ENCODE data around the gene WASHC4.
"Not testable (repeated sequence)": the region's sequence is repeated elsewhere in the genome, so short reads cannot be mapped to it uniquely, and the experiment has no call there.

Gene WASHC4

DNA sequence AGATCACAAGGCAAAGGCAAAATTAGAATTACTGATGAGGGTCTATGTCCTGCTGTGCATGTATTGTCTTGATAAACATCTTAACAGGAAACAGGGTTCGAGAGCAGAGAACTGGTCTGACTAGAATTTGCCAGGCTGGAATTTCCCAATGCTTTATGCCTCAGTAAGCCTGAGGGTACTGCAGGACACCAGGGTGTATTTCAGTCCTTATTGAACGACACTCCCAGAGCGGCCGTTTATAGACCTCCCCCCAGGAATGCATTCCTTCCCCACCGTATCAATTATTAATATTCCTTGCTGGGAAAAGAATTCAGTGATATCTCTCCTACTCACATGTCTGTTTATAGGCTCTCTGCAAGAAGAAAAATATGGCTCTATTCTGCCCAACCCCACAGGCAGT is 12.2 kb upstream of the WASHC4 start:
- DNase-seq: not testable (repeated sequence)

DNA sequence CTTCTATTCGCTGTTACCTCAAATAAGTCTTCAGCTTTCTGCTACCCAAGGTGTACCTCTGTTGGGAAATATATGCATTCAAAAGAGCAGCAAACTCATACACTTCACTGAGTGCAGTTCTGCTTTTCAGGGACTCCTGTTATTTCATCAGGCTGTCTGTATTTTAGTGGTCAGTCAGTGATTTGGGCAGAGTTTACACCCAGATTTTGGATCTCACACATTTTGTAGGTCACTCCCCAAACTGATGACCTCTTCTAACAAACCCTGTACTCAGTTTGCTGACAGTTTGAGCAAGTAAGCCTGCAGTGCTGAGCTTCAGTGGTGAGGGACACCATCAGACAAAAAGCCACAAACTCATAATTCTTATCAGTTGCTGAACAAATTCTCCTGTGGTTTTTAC is 8.2 kb upstream of the WASHC4 start:
- peak; percentile 15 for DNase-seq

DNA sequence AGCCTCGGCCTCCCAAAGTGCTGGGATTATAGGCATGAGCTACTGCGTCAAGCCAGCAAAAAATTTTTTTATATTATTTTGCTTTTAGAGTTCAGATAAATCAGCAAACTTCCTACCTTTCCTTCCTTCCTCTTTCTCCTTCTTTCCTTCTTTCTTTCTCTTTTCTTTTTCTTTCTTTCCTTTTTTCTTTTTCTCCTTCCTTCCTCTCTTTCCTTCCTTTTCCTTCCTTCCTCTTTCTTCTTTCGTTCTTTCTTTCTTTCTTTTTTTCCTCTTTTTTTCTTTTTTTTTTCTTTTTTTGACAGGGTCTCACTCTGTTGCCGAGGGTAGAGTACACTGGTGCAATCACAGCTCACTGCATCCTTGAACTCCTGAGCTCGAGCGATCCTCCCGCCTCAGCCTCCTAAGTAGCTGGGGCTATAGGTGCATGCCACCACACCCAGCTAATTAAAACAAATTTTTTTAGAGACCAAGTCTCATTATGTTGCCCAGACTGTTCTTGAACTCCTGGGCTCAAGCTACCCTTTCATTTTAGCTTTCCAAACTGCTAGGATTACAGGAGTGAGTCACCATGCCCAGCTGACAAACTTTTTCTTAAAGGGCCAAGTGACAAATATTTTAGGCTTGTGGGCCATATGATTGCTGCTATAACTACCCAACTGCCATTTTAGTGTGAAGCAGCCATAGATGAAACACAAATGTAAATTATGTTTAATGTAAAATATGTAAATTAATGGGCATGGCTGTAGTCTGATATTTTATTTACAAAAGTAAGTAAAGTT is 7.1 kb upstream of the WASHC4 start:
- DNase-seq: no peak

DNA sequence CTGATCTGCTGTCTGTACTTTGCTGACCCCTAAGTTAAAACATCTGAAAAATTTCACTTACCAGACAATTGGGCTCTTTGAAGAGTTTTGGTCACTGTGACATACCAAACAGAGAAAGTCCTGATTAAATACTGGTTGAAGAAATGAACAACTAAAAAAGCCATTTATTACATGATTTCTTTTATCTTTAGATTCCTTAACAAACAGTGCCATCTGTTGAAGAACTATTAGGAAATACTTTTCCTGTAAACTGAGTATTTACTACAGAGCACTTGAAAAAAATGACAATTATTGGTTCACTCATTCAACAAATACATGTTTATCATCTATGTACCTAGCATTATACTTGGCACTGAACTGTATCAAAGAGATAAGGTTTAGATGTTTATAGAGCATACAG is 6.5 kb upstream of the WASHC4 start:
- DNase-seq: no peak

DNA sequence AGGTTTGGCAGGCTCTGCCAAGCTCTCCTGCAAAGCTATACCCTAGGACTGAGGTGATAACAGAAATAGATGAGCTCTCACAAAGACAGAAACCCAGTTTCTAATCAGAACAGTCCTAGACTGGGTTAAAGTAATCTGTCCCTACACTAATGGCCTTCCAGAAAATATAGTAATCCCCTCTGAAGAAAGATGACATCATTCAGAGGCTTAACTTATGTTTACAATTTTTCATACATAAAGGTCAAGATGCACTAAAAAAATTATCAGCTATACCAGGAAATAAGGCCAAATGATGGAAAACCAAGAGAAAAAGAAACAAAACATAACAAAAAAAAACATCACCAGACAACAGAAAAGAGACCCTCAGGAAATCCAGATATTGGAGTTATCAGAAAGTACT is 4.9 kb upstream of the WASHC4 start:
- DNase-seq: no peak

DNA sequence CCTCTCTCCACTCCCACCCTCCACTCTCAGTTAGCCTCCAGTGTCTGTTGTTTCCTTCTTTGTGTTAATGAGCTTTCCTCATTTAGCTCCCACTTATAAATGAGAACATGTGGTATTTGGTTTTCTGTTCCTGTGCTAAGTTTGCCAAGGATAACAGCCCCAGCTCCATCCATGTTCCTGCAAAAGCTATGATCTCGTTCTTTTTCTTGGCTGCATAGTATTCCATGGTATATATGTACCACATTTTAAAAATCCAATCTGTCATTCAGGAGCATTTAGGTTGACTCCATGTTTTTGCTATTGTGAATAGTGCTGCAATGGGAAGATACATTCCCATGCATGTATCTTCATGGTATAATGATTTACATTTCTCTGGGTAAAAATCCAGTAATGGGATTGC is 2.8 kb upstream of the WASHC4 start:
- no peak for DNase-seq

DNA sequence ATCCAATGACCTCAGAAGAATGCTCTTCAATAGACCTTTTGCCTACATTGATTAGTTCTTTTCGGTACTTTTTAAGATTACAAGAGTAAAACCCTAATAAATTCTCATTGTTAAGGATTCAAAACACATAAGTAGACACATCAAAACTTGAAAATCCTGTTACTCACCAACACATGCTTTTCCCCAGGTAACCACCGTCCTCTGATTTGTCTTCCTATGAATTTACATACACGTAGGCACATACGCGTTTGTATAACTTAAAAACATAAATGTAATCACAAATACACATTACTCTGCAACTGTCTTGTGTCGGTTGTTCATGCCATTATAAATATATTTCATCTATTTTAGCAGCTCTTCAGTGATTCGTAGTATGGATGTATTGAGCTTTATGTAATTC is 910 bp upstream of the WASHC4 start:
- DNase-seq: no peak

DNA sequence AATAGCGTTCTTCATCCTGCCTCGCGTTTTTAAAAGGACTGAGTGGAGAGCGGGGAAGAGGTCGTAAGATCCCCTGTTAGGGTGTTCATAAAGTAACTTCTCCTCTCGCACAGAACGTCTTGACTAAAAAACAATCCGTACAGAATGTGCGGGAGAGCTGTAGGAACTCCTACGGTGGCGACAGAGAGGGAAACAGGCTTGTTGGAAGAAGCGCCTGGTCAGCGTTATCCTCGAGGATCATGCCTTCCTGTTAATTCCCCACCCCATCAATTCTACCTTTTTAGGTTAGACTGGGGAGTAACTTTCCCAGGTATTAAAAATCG is 399 bp upstream of the WASHC4 start:
- DNase-seq: no peak

DNA sequence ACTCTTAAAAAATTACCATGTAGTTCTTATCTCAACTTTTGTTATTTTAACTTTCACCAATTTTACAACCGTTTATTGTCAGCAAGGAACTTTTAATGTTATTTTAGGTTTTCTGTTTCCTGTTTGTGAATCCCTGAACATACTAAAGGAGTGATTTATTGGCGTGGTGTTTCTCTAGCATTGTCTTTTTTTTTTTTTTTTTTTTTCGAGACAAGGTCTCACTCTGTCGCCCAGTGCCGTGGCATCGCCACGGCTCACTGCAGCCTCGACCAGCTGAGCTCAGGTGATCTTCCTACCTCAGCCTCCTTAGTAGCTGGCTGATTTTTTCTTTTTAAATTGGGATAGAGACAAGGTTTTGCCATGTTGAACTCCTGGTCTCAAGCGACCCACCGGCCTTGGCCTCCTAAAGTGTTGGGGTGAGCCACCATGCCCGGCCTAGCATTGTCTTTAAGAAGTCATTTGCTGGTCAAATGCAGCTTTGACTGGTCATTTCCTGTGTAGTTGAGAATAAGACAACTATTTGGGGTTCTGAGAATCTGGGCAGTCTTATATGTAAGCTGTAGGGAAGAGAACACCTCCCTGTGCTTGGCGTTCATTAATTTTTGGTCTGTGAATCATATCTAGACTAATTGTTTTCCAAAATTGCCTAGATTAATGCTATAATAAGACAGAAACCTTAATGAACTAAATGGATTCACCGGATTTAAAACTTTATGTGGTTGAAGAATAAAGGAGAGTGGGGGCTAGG is 2.1 kb downstream of the WASHC4 start:
- DNase-seq: no peak

DNA sequence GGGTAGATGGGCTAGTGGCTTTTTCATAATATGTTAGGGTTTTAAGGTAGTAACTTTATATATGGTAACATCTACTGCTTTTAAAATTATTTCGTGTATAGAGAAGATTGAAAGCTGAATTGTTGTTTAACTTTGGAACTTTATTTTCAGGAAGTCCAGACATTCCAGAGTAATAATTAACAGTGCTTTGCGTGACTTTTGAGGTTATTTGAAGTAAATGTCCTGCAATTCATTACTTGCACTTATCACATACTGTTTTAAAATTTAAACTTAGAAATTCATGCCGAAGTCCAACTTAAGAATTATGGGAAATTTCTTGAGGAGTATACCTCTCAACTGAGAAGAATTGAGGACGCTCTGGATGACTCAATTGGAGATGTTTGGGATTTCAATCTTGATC is 3.3 kb downstream of the WASHC4 start:
- DNase-seq: no peak

DNA sequence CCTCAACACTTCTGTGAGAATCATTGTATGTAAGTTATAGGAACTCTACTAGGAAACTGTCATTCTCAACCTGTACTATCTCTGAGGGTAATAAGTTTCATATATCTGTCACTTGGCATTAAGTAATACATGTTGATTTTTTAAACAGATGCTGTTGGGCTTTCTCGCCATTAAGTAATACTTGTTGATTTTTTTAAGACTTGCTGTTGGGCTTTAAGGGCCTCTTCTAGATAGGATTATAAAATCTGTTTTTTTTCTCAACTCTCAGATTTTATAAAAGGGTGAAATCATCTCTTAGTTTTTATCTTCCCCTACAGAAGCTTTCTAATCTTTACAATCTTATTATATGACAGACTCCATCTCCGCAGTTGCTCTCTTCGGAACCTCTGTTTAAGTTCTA is 5.6 kb downstream of the WASHC4 start:
- no peak for DNase-seq

DNA sequence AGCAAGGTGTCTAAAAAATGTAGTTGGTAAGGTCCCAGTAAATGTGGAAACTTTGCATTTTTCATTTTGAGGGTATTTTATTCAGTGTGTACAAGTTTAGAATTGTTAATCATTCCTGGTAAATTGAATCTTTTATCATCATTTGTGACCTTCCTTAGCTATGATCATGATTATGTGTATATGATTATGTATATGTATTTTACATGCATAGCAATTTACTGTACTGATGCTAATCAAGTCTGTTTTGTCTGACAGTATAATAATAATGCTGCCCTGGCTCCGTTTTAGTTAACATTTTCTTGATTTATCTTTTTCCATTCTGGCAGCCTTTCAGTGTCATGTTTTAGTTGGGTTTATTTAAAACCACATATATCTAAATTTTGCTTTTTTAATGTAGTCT is 9.4 kb downstream of the WASHC4 start:
- no peak for DNase-seq

DNA sequence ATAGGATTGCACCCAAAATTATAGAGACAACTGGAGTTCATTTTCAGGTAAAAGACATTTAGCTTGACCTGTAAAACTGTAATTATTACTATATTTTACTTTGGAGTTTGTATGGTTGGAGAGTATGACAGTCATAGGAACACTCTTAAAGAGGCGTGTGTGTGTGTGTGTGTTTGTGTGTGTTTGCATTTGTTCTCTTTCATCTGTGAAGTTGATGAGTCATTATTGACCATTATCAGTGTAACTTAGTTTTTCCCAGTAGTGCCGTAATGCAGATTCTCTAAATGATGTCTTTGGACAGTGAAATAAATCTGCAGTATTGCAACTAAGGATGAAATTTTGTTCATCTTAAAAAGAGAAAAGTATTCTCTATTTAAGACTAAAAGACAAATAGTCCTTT is 13.0 kb downstream of the WASHC4 start:
- no peak for DNase-seq

DNA sequence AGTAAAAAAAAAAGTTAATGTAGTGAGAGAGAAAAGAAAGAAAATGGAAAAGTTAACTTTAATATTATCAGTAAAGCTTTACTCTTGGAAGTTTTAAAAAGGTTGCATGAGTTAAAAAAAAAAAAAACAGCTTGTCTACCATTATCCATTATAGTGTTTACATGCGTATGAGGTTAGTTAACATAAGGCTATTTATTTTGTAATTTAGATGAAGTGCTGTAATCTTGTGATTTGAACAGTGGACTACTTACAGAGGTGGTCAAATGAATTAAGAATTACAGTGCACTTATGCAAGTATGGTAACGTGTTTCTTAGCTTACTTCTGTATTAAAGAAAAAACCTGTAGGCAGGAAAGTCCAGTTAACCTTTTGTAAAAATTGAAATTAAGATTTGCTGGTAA is 30.7 kb downstream of the WASHC4 start:
- DNase-seq: no peak

DNA sequence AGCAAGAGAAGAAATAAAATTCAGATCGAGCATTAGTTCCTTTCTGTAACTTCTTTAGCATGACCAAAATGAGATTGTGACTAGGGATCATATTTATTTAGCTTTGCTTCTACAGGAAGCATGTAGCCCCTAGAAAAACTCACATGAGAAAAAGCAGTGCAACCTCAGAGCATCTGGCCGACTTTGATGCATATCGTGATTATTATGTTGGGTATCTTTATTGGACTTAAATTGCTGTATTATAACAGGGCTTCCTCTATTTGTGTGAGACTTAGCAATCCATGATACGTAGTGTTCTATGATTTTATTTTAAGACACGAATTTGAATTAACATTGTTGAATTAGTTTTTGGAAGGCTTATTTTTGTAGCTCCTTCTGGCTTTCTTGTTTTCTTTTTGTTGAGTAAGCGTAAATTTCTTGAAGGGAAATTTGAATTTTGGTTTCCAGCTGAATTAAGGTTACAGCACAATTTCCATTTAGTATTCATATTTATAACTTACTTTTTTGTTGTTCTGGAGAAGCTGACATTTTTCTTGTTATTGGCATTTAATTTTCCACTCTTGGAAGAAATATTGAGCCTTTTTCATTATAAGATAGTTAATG is 33.9 kb downstream of the WASHC4 start:
- no peak for DNase-seq

DNA sequence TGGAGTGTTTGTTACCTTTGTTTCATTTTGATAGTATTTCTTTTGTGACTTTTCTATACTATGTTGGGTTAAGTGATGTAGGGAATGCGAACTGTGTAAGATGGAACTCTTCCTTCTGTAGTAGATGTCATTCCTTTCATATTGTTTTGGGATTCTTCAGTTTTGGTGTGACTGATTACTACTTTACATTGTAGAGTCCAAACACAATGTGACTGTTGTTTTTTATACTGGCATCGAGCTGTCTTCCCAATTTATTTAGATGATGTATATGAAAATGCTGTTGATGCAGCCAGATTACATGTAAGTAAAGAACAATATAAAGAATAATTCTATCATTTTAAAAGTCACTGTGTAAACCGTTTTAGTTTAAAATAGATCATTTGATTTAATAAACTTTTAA is 34.7 kb downstream of the WASHC4 start:
- no peak for DNase-seq

DNA sequence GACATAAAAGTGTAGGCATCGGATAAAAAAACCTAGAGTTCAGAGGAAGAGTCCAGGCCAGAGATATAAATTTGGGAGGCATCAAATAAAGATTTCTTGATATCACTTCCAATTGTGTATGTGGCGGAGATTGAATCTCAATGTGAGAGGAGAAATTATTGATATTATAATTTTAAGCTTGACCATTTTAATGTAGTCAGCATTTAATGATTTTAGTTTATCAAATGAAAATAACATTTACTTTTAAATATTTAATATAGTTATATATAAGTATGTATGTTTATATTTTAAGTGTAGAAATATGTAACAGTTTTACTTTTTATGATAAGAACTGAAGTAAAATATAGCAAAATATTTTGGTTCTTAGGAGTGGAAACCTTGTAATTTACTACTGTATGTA is 48.7 kb downstream of the WASHC4 start:
- DNase-seq: no peak

DNA sequence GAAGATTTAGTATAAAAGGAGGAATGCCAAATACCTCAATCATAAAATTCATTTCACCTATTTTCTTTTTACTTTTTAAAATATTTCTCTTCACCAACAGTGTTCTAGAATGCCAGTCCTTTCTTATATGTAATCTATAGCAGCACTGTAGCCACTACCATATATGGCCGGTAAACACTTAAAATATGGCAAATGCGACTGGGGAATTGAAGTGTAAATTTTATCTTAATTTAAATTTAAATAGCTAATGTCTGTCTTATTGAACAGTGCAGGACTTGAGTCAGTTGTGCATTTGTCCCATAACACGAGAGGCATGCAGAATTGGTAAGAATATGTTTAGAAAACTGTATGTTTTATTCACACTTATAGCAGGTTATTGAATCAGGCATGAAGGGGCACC is 50.1 kb downstream of the WASHC4 start:
- no peak for DNase-seq

DNA sequence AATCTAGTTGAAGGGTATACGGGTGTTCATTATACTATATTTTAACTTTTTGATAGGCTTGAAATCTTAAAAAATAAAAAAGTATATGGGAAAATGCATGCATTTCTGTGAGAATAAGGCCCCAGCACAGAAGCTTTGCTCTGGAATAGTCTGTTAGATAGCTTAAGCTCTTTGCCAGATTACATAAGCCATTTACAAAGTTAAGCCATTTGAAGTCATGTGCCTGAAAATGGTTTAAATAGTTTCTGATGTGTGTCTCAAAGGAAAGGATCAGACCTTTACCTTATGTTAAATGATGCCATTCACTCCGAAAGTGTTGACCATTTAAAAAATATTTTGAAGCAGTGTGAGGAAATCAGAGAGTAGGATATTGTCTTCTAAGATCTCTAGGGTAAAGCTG is 51.3 kb downstream of the WASHC4 start:
- DNase-seq: no peak

DNA sequence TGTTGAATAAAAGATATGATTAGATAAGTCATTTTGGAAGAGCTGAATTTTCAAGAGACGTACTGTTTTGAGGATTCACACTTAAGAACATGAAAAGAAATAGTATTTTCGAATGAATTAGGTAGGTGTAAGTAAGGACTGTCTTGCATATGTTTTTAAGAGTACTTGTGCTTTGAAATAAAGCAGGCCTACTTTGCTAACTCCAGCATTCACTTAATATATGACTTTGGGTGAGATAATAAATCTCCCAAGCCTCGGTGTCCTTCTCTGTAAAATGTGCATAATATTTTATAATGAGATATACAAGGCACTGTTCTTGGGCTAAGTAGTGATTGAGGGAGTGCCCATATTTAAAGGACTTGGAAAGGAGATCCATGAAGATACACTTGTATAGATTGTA is 54.6 kb downstream of the WASHC4 start:
- no peak for DNase-seq

DNA sequence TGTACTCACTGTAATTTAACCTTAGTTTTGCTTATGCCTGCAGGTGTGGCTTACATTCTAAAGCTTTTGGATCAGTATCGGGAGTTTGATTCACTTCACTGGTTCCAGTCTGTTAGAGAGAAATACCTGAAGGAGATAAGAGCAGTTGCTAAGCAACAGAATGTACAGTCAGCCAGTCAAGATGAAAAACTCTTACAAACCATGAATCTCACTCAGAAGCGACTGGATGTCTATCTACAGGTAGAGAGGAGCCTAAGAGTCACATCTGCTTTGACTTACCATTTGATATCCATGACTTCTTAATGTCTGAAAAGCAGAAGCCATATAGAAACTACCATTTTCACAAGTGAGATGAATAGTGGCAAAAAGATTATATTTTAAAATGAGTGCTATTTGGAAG is 56.5 kb downstream of the WASHC4 start:
- no peak for DNase-seq

DNA sequence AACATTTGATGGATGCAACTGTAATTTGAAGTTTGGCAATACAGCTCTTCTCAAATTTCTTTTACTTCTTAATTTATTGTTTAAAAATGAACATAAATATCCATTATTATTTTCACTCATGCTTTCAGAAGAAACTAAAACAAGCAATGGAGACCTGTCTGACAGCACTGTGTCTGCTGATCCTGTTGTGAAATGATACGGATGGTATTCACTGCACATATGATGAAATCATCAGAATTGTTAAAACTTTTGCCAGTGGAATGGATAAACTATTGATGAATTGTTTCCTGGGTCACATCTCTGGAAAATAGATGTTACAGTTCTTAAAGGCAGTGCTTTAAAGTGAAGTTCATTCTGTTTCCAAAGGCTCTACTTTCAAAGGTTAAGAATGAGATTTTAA is 59.2 kb downstream of the WASHC4 start:
- no peak for DNase-seq

DNA sequence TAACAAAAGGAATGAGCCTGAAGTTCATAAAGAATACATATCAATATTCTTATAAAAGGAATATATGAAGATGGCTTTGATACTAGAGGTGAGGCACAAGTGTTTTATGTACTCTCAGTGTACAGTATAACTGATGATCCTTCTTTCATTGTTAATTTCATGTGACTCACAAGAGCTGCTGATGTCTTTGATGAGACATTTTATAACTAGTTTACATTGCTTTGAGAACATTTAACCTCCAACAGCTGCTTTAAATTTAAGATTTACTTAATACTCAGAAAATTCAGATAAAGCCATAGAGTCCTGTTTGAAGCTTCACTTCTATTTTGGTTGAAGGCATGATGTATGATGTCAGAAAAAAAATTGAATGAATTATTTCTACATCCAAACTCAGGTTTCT is 59.8 kb downstream of the WASHC4 start:
- no peak for DNase-seq

DNA sequence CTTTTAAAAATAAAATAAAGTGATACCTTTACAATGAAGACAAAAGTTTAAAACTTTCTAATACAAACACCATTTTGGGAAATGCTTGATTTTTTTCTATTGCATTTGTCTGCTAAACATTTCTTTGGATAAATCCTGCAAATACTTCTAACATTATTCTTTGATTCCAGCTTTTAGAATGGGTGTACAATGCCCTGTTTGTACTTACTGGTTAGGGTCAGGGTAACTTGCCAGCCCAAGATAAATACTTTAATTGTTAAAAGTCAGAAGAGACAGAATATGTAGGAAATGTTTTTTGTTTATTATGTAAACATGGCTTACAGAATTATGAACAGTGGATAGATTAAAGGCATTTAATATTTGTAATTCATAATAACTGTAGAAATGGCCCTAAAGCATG is 60.5 kb downstream of the WASHC4 start:
- DNase-seq: no peak

DNA sequence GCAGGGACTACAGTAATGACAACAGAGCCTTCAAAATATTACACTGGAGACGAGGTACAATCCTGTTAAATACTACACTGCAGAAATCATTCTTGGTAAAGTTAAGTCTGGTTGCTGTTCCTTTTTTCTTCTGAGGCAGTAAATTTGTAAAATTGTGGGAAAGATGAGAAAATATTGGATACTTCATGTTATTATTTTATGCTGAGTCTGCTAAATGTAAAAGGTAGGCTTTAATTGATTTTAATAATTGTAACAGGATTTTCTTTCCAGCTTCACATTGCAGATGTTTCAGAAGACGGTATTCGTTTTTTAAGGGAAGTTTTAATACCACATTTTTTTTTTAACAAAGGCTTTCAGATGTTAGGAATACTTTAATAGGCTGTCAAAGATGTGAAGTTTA is 62.6 kb downstream of the WASHC4 start:
- no peak for DNase-seq
